DND-41 (cell line): Measurements from ENCODE around the gene ATXN7L1.

Experiments used
- ATAC-seq: fragments of 200-7000 bp; cut with Tn5 transposase; 3 replicates; pipeline ENCODE4 v1.9.1; 2021; ENCODE audit warnings: low read depth; ENCODE audit not compliant: insufficient read depth
- DNase-seq: peaks from one replicate; pipeline ENCODE4 v3.0.0-alpha.2; 2020
- H2AFZ ChIP-seq: 2 replicates; pipeline ENCODE4 v1.6.0; 2012; ENCODE audit warnings: low read depth, low read length
- H3K27ac ChIP-seq: 2 replicates; pipeline ENCODE4 v1.5.1; 2012; ENCODE audit warnings: low read length, inconsistent platforms
- H3K27me3 ChIP-seq: fragments of 200-600 bp; sonication (generic); 2 replicates; pipeline ENCODE4 v1.6.0; 2012; ENCODE audit warnings: low read length, mild to moderate bottlenecking, inconsistent platforms; ENCODE audit not compliant: insufficient read depth, poor library complexity
- H3K36me3 ChIP-seq: 2 replicates; pipeline ENCODE4 v1.5.1; 2012; ENCODE audit warnings: low read length, inconsistent platforms; ENCODE audit not compliant: insufficient read depth
- H3K4me1 ChIP-seq: 2 replicates; pipeline ENCODE4 v1.5.1; 2012; ENCODE audit warnings: mild to moderate bottlenecking, low read length; ENCODE audit not compliant: insufficient read depth
- H3K4me2 ChIP-seq: 2 replicates; pipeline ENCODE4 v1.6.0; 2012; ENCODE audit warnings: mild to moderate bottlenecking, moderate library complexity, low read length, inconsistent platforms; ENCODE audit not compliant: insufficient read depth
- H3K4me3 ChIP-seq, 2 experiments: fragments of 200-600 bp in 1 of 2; shearing (Covaris generic) in 1 of 2; 2 replicates each; pipeline ENCODE4 v1.5.1; 2012 to 2016; ENCODE audit warnings: inconsistent platforms in 2 of 2, low read length in 2 of 2, mild to moderate bottlenecking in 2 of 2, low read depth in 1 of 2, moderate library complexity in 1 of 2
- H3K79me2 ChIP-seq: 2 replicates; pipeline ENCODE4 v1.6.0; 2012; ENCODE audit warnings: low read length, inconsistent platforms; ENCODE audit not compliant: insufficient read depth
- H3K9ac ChIP-seq: 2 replicates; pipeline ENCODE4 v1.6.0; 2012; ENCODE audit warnings: low read depth, mild to moderate bottlenecking, inconsistent platforms, low read length, moderate library complexity
- H3K9me3 ChIP-seq: 2 replicates; pipeline ENCODE4 v1.5.1; 2012; ENCODE audit warnings: low read length, moderate library complexity, mild to moderate bottlenecking, inconsistent platforms; ENCODE audit not compliant: insufficient read depth, severe bottlenecking
- H4K20me1 ChIP-seq: 2 replicates; pipeline ENCODE4 v1.6.0; 2012; ENCODE audit warnings: low read length; ENCODE audit not compliant: insufficient read depth
- EZH2 ChIP-seq: IDR thresholded peaks from 3 replicates; pipeline ENCODE4 v1.6.1; 2012; ENCODE audit warnings: borderline replicate concordance, low read depth, mild to moderate bottlenecking, moderate library complexity, low read length, inconsistent platforms; ENCODE audit not compliant: severe bottlenecking
- TF ChIP-seq, protein P1 (sequence below): IDR thresholded peaks from 2 replicates; pipeline ENCODE4 v1.5.1; 2012; ENCODE audit warnings: borderline replicate concordance, low read length, moderate library complexity, mild to moderate bottlenecking; ENCODE audit not compliant: poor library complexity, severe bottlenecking; ENCODE audit errors: extremely low read depth

The ATXN7L1 gene

GRCh38 chr7:105820363-105821066, 55.9 kb downstream of the ATXN7L1 start:
- H3K4me2 ChIP-seq: no peak overlapping the region

DNA sequence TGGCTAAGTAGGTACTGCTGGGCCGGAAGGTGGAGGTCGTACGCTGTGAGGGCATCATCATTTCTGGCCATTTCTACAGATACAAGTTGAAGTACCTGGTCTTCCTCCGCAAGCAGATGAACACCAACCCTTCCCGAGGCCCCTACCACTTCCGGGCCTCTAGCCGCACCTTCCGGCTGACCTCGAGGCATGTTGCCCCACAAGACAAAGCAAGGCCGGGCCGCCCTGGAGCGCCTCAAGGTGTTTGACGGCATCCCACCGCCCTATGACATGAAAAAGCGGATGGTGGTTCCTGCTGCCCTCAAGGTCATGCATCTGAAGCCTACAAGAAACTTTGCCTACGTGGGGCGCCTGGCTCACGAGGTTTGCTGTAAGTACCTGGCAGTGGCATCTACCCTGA, 56.8 kb downstream of the ATXN7L1 start:
- no peaks in the 10 kb centered on the region for H4K20me1 ChIP-seq
- ATAC-seq: no peak
- no peaks in the 10 kb centered on the region for H3K36me3 ChIP-seq

More at GRCh38 chr7:105820363-105821066, 55.9 kb downstream of the ATXN7L1 start:
- no peaks in the 10 kb centered on the region for H4K20me1 ChIP-seq
- TF ChIP-seq EZH2: no peak
- H3K9me3 ChIP-seq: no peaks in the 10 kb centered on the region
- no peak overlapping the region for H3K4me3 ChIP-seq
- H2AFZ ChIP-seq: no peak overlapping the region
- H3K79me2 ChIP-seq: no peaks in the 10 kb centered on the region
- no peaks in the 10 kb centered on the region for H3K27me3 ChIP-seq
- DNase-seq (no peak), ATAC-seq (no peak)
- no peaks in the 10 kb centered on the region for H3K4me1 ChIP-seq
- H3K27ac ChIP-seq: no peak overlapping the region
- H3K9ac ChIP-seq: no peak overlapping the region
- no peaks in the 10 kb centered on the region for H3K36me3 ChIP-seq

DNA sequence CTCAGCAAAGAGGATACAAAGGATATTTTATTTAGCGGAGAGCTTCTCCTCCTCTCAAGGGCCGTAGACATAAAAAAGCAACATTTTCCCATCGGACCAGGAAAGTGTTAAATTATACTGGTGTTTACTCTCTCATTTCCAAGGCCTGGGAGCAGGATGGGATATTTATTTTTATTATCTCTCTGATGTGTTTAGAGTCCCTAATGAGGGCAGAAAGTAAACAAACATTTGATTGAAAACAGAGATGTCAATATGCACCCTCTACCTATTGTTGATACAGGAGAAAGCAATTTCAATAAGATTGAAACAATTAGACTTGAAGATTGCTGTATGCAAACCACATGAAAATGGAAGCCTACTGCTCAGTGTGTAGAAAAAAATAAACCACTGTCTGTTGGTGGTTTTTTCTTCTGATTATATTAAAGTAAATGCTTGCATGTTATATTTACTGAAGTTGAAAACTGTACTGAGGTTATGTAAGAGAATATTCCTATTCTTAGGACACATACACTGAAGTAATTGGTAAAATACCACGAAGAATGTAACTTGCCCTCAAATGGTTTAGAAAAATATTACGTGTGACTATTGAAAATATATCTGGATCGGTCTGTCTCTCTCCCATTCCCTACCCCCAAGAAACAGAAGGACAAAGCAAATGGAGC, 59.3 kb downstream of the ATXN7L1 start:
- Histone ChIP-seq H3K4me3 (no peak overlapping the region), H3K27ac (no peak overlapping the region), H3K36me3 (no peaks in the 10 kb centered on the region), H2AFZ (no peak overlapping the region), H3K4me2 (no peak overlapping the region), H3K27me3 (no peaks in the 10 kb centered on the region), H3K9me3 (no peaks in the 10 kb centered on the region), H3K4me1 (no peaks in the 10 kb centered on the region), H4K20me1 (no peaks in the 10 kb centered on the region), H3K9ac (no peak overlapping the region), H3K79me2 (no peaks in the 10 kb centered on the region)
- TF ChIP-seq EZH2: no peak
- TF ChIP-seq, protein P1, sequence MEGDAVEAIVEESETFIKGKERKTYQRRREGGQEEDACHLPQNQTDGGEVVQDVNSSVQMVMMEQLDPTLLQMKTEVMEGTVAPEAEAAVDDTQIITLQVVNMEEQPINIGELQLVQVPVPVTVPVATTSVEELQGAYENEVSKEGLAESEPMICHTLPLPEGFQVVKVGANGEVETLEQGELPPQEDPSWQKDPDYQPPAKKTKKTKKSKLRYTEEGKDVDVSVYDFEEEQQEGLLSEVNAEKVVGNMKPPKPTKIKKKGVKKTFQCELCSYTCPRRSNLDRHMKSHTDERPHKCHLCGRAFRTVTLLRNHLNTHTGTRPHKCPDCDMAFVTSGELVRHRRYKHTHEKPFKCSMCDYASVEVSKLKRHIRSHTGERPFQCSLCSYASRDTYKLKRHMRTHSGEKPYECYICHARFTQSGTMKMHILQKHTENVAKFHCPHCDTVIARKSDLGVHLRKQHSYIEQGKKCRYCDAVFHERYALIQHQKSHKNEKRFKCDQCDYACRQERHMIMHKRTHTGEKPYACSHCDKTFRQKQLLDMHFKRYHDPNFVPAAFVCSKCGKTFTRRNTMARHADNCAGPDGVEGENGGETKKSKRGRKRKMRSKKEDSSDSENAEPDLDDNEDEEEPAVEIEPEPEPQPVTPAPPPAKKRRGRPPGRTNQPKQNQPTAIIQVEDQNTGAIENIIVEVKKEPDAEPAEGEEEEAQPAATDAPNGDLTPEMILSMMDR: no peak
- ATAC-seq (no peak), DNase-seq (no peak)

More for the DNA sequence above, 56.8 kb downstream of the ATXN7L1 start:
- H3K4me2 ChIP-seq: no peak overlapping the region
- H3K27me3 ChIP-seq: no peaks in the 10 kb centered on the region
- no peaks in the 10 kb centered on the region for H3K9me3 ChIP-seq
- DNase-seq: no peak
- H3K9ac ChIP-seq: no peak overlapping the region
- no peaks in the 10 kb centered on the region for H3K79me2 ChIP-seq
- H3K4me3 ChIP-seq: no peak overlapping the region
- H3K4me1 ChIP-seq: no peaks in the 10 kb centered on the region
- no peak overlapping the region for H3K27ac ChIP-seq
- TF ChIP-seq EZH2: no peak
- TF ChIP-seq, protein P1: no peak
- no peak overlapping the region for H2AFZ ChIP-seq

GRCh38 chr7:105816266-105816843, 60.0 kb downstream of the ATXN7L1 start:
- H3K79me2 ChIP-seq: no peaks in the 10 kb centered on the region
- H3K4me2 ChIP-seq: no peak overlapping the region
- H3K27ac ChIP-seq: no peak overlapping the region
- no peaks in the 10 kb centered on the region for H3K9me3 ChIP-seq
- no peaks in the 10 kb centered on the region for H3K36me3 ChIP-seq
- H3K4me1 ChIP-seq: no peaks in the 10 kb centered on the region
- no peak for DNase-seq
- no peak overlapping the region for H3K9ac ChIP-seq
- TF ChIP-seq, protein P1: no peak
- TF ChIP-seq EZH2: no peak
- no peaks in the 10 kb centered on the region for H4K20me1 ChIP-seq
- H2AFZ ChIP-seq: no peak overlapping the region
- no peak for ATAC-seq
- no peaks in the 10 kb centered on the region for H3K27me3 ChIP-seq
- no peak overlapping the region for H3K4me3 ChIP-seq
